Fibroblast of mammary gland (primary cell): ENCODE measurements around the gene PTPN7.
A peak's percentile ranks its signal among the peaks of the same experiment; 100 is the strongest.
"Not testable (repeated sequence)": the region's sequence is repeated elsewhere in the genome, so short reads cannot be mapped to it uniquely, and the experiment has no call there.

Source experiments
- DNase-seq: peaks from one replicate; pipeline ENCODE4 v3.0.0-alpha.2; 2010; ENCODE audit warnings: low read depth
- H3K4me3 ChIP-seq: 2 replicates; pipeline ENCODE4 v1.5.1; 2011; ENCODE audit warnings: low read depth, mild to moderate bottlenecking, low read length, moderate library complexity; ENCODE audit not compliant: control insufficient read depth
- CTCF ChIP-seq: conservative IDR thresholded peaks from 2 replicates; pipeline ENCODE4 v1.5.1; 2011; ENCODE audit warnings: low read depth, low read length, inconsistent platforms; ENCODE audit not compliant: control insufficient read depth, insufficient read depth

Gene PTPN7

DNA sequence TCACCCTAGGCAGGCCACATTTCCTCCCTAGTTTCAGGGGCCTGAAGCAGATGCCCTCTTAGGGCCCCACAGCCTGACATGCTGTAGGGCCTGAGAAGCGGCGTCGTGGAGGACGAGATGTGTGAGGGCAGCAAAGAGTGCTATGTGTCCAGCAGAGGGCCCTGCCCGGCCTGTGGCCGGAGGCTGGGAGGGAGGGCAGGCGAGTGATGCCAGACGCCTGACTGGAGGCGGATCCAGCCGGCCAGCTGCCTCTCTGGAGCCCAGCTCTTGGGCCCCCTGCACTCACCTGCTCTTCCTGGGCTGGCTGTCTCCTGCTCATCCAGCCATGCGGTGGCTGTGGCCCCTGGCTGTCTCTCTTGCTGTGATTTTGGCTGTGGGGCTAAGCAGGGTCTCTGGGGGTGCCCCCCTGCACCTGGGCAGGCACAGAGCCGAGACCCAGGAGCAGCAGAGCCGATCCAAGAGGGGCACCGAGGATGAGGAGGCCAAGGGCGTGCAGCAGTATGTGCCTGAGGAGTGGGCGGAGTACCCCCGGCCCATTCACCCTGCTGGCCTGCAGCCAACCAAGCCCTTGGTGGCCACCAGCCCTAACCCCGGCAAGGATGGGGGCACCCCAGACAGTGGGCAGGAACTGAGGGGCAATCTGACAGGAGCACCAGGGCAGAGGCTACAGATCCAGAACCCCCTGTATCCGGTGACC is 37.6 kb downstream of the PTPN7 start, which contains the start of gene GPR37L1:
GPR37L1 (plus strand) TSS at position 279 of the 697 bp plus-strand sequence; CDS start at position 326, 47 bp downstream.
- DNase-seq: peak; percentile 56
- peak; percentile 50 for TF ChIP-seq CTCF
- no peak within 1 kb of the TSS for H3K4me3 ChIP-seq

DNA sequence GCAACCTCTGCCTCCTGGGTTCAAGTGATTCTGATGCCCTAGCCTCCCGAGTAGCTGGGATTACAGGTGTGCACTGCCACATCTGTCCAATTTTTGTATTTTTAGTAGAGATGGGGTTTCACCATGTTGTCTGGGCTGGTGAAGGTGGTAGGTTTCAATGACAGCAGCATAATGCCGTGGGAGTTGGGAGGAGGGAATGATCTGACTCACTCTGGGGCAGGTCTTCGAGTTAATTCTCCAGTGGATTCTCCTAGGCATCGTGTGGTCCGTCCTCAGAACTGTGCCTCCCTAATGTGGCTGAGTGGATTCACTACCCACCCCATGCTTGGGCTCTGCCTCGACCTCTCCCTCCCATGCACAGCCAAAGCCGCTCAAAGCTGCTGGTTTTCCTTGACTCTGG is 39.4 kb downstream of the PTPN7 start:
- DNase-seq: no peak
- no peak for TF ChIP-seq CTCF

DNA sequence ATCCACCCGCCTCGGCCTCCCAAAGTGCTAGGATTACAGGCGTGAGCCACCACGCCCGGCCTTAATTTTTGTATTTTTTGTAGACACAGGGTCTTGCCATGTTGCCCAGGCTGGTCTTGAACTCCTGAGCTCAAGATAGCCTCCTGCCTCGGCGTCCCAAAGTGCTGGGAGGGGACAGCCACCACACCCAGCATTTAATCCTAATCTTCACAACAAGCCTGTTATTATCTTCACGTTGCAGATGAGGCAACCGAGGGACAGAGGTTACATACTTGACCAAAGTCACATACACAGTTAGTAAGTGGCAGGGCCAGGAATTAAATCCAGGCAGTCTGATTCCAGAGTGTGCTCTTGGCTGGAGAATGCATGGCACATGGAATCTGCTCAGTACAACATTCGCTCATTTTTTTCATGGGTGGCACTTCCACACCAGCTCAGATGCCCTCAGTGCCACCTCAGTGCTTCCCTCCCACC is 42.5 kb downstream of the PTPN7 start:
- H3K4me3 ChIP-seq: no peak overlapping the region
- DNase-seq: no peak
- no peak for TF ChIP-seq CTCF

More for the DNA sequence above, 39.4 kb downstream of the PTPN7 start:
- H3K4me3 ChIP-seq: no peak overlapping the region

DNA sequence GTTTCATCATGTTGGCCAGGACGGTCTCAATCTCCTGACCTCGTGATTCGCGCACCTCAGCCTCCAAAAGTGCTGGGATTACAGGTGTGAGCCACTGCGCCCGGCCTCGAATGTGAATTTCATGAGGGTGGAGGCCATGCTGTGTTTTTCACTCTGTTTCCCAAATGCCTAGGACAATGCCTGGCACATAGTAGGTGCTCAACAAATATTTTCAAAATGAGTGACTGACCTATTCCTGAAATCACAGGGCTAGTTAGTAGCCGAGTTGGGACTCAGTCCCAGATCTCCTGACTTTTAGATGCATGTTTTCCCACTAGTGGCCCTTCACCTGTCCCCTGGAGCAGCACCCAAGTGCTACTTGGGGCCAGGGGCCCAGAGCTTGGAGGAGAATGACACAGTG is 44.1 kb downstream of the PTPN7 start:
- TF ChIP-seq CTCF: no peak
- no peak for DNase-seq
- H3K4me3 ChIP-seq: no peak overlapping the region

DNA sequence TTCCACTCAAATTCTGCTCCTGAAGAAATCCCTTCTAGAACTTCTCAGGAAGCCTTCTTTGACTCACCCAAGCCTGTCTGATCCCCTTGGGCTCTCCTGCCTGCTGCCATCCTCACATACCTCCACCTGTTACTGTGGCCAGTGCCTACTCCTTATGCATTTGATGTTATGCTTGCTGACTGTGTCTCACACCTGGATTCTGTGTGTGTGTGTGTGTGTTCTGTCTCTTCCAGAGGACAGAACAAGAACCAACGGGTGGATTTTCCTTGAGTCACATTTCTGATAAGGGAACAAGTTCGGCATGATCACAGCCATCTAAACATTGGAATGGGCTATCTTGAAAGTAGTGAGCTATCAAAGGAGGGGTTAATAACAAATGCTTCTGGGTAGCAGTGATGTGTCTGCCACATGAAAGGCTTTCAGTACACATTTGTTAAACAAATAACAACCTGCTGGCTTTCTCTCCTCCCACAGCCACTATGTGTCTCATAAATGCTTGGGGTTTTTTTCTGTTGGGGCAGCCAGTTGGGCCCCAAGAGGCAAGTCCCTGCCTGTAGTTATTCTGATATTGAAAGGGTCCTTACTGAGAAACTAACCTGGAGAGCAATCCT is 46.6 kb downstream of the PTPN7 start:
- DNase-seq: no peak
- TF ChIP-seq CTCF: no peak
- no peak overlapping the region for H3K4me3 ChIP-seq

GRCh38 chr1:202112859-202113689 is 47.3 kb downstream of the PTPN7 start:
- no peak for TF ChIP-seq CTCF
- no peak for DNase-seq
- no peak overlapping the region for H3K4me3 ChIP-seq

- not testable (repeated sequence) for DNase-seq, H3K4me3 ChIP-seq
Measured at GRCh38 chr1:202111589-202111988, 48.8 kb downstream of the PTPN7 start.
